OCI-LY7 (cell line): Measurements from ENCODE around the gene HACL1.

Source experiments
- CTCF ChIP-seq: fragments of 200-600 bp; sonication (generic); conservative IDR thresholded peaks from 2 replicates; pipeline ENCODE4 v1.5.1; 2014; ENCODE audit warnings: mild to moderate bottlenecking, antibody characterized with exemption, low read length, moderate library complexity, mixed read lengths
- EZH2phosphoT487 ChIP-seq: fragments of 200-600 bp; sonication (generic); IDR thresholded peaks from 2 replicates; pipeline ENCODE4 v1.6.1; 2018; ENCODE audit warnings: low read depth, borderline replicate concordance, mild to moderate bottlenecking, mixed run types, antibody characterized with exemption, low read length, moderate library complexity, mixed read lengths

- TF ChIP-seq EZH2phosphoT487 (no peak), CTCF (no peak)
Measured at GRCh38 chr3:15538345-15538744, 63.0 kb downstream of the HACL1 start.
